ENCODE measurements around the gene ADGRG3. TPM values are rescaled to one million over a fixed set of nuclear protein-coding genes. Genes with fewer than 3 reads are reported as not detected.
A peak's percentile ranks its signal among the peaks of the same experiment; 100 is the strongest.

Gene ADGRG3
- total and polyA plus RNA-seq, 9 of the 15 experiments (the other 6 are each of a cell fraction or from before 2014, with no cell fraction given) = 0.09 to 0.52 (median 0.14) TPM; not detected in 3

- TF ChIP-seq ZSCAN32 (CRISPR knock-in tag; IDR thresholded peaks at IDR 0.05) (no peak), RBM14 (IDR thresholded peaks at IDR 0.05; ENCODE audit: borderline replicate concordance, insufficient read depth, low read depth, low read length) (no peak), TCF3 (CRISPR knock-in tag; IDR thresholded peaks at IDR 0.05) (peak; percentile 93), SMARCE1 (IDR thresholded peaks at IDR 0.05) (peak; percentile 71; the same call in 1 of the 2 replicates), E2F5 (CRISPR knock-in tag; IDR thresholded peaks at IDR 0.05) (no peak), ARHGAP35 (IDR thresholded peaks at IDR 0.05; ENCODE audit: partially characterized antibody) (peak; percentile 71), THRB (CRISPR knock-in tag; conservative IDR thresholded peaks at IDR 0.05) (peak; percentile 77; the same call in 1 of the 2 replicates), ZNF639 (CRISPR knock-in tag; conservative IDR thresholded peaks at IDR 0.05 in 1 of 2, IDR thresholded peaks at IDR 0.05 in 1 of 2) (no peak), LARP7 (IDR thresholded peaks at IDR 0.05) (peak; percentile 76; the same call in 1 of the 2 replicates), ZBTB17 (CRISPR knock-in tag; IDR thresholded peaks at IDR 0.05) (0 out of 2 replicates have a peak, but pooled peaks have one; percentile 44), MTA2 (IDR thresholded peaks at IDR 0.05; ENCODE audit: low read depth) (peak; percentile 53), THRAP3 (IDR thresholded peaks at IDR 0.05; ENCODE audit: borderline replicate concordance) (peak; percentile 81; the same call in 1 of the 2 replicates), ZNF347 (CRISPR knock-in tag; IDR thresholded peaks at IDR 0.05; ENCODE audit: low read depth) (no peak), KAT2B (IDR thresholded peaks at IDR 0.05; ENCODE audit: low read depth, low read length) (no peak), HCFC1 (IDR thresholded peaks at IDR 0.05; ENCODE audit: low read depth, low read length) (no peak), USF1 (CRISPR knock-in tag; IDR thresholded peaks at IDR 0.05) (no peak), ARID3A (IDR thresholded peaks at IDR 0.05; ENCODE audit: borderline replicate concordance, low read depth, low read length) (no peak), DMBX1 (CRISPR knock-in tag; IDR thresholded peaks at IDR 0.05; ENCODE audit: borderline replicate concordance) (peak; percentile 72; the same call in 1 of the 2 replicates), ARID1B (IDR thresholded peaks at IDR 0.05) (peak; percentile 88), ESRRA (IDR thresholded peaks at IDR 0.05; ENCODE audit: borderline replicate concordance, low read depth) (peak; percentile 81; the same call in 1 of the 2 replicates), ZNF311 (CRISPR knock-in tag; IDR thresholded peaks at IDR 0.05) (0 out of 2 replicates have a peak, but pooled peaks have one; percentile 52), CBFA2T3 (IDR thresholded peaks at IDR 0.05) (peak; percentile 86)
Measured at GRCh38 chr16:57690782-57691471, 22.8 kb downstream of the ADGRG3 start (continued).
